IPS-NIHi11 (cell line): ENCODE data around the gene CFDP1.

ENCODE experiments used
- DNase-seq: peaks from one replicate; pipeline ENCODE4 v3.0.0; 2012; ENCODE audit warnings: mixed read lengths, low spot score

CFDP1 gene

GRCh38 chr16:75319513-75320411 is 113.5 kb downstream of the CFDP1 start:
- DNase-seq = no peak

- no peak for DNase-seq
These were observed 114.6 kb downstream of the CFDP1 start for GRCh38 chr16:75318737-75319136.

- no peak for DNase-seq
These were observed 115.8 kb downstream of the CFDP1 start for GRCh38 chr16:75317532-75317931.

- DNase-seq = no peak
These were observed 116.2 kb downstream of the CFDP1 start for GRCh38 chr16:75317101-75317522.

GRCh38 chr16:75315539-75316306 is 117.6 kb downstream of the CFDP1 start:
- no peak for DNase-seq

- DNase-seq = no peak
These were observed 120.4 kb downstream of the CFDP1 start for GRCh38 chr16:75312875-75313274.

GRCh38 chr16:75311383-75311938 is 121.8 kb downstream of the CFDP1 start:
- no peak for DNase-seq

GRCh38 chr16:75310541-75310940 is 122.8 kb downstream of the CFDP1 start:
- no peak for DNase-seq

- DNase-seq = no peak
These were observed 123.3 kb downstream of the CFDP1 start for GRCh38 chr16:75309899-75310430.

GRCh38 chr16:75309156-75309555 is 124.1 kb downstream of the CFDP1 start:
- no peak for DNase-seq

GRCh38 chr16:75308011-75308410 is 125.3 kb downstream of the CFDP1 start:
- no peak for DNase-seq

GRCh38 chr16:75307506-75307905 is 125.8 kb downstream of the CFDP1 start:
- DNase-seq = no peak

- DNase-seq = no peak
These were observed 127.1 kb downstream of the CFDP1 start for GRCh38 chr16:75306099-75306762.

- DNase-seq = peak; percentile 57
These were observed 127.8 kb downstream of the CFDP1 start for GRCh38 chr16:75305364-75306098.

GRCh38 chr16:75304521-75305363 is 128.6 kb downstream of the CFDP1 start:
- no peak for DNase-seq

GRCh38 chr16:75301804-75302203 is 131.5 kb downstream of the CFDP1 start:
- no peak for DNase-seq

GRCh38 chr16:75298267-75298666 is 135.0 kb downstream of the CFDP1 start:
- DNase-seq = no peak

GRCh38 chr16:75296606-75297005 is 136.7 kb downstream of the CFDP1 start:
- no peak for DNase-seq

- no peak for DNase-seq
These were observed 138.4 kb downstream of the CFDP1 start for GRCh38 chr16:75294773-75295459.

- no peak for DNase-seq
These were observed 139.5 kb downstream of the CFDP1 start for GRCh38 chr16:75293772-75294171.
